Measurements from ENCODE around the gene JAK1. TPM values are rescaled to one million over a fixed set of nuclear protein-coding genes. Genes with fewer than 3 reads are reported as not detected.

JAK1 gene
- polyA plus RNA-seq, 2 of the 4 experiments (the other 2 are of a cell fraction), result 110 to 159 TPM

DNA sequence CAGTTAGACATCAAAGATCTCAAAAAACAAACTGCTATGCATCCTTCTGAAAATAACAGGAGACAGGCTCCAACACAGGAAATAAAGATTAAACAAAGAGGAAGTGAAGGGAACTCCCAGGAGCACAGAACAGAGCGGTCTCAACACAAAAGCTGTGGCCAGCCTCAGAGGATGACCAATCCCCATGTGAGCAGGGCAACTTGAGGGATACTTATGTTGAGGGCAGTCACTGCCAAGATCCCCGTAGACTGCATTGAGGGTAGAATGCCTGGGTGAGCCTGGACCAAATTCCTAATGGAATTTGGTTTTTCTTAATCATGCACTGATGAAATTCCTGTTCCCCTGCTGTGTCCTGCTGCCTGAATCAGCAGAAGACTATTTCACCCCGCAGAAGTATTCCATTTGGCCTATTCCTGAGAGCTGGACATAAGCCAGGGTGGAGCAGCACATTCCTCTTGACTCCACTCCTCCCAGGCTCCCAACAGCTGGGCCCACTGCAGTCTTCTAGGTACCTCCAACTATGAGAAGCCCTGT lies 49.0 kb downstream of the JAK1 start:
- WGBS (ENCODE audit: missing lambda C conversion rate), result 0% methylated on average over 3 of the region's 3 CpGs
- Histone ChIP-seq H3K4me2 (peak overlapping the region; percentile 95), H3K27ac (peak overlapping the region; percentile 83 to 93), H3K4me1 (peaks cover 85% of the 10 kb centered on the region), H3K9me3 (no peaks in the 10 kb centered on the region), H3K4me3 (no peak overlapping the region)
- FAIRE-seq, result no peak
- CTCF ChIA-PET, result interaction anchor here (0.7 to 2.0 kb wide), 5 partner anchors 9 to 35 kb away, joined by 3 to 7 read pairs (median 3); no protein-coding TSS in a partner anchor
- DNase-seq (ENCODE audit: low read depth in 1 of 2, low spot score in 1 of 2), result peak; percentile 73 to 92
- POLR2A ChIA-PET, result interaction anchor here (0.8 to 2.0 kb wide), 4 partner anchors 9 to 49 kb away, joined by 3 to 15 read pairs (median 4); partner anchors contain the start of gene JAK1
- ATAC-seq, result peak; percentile 87 to 89
- TF ChIP-seq, protein P1, sequence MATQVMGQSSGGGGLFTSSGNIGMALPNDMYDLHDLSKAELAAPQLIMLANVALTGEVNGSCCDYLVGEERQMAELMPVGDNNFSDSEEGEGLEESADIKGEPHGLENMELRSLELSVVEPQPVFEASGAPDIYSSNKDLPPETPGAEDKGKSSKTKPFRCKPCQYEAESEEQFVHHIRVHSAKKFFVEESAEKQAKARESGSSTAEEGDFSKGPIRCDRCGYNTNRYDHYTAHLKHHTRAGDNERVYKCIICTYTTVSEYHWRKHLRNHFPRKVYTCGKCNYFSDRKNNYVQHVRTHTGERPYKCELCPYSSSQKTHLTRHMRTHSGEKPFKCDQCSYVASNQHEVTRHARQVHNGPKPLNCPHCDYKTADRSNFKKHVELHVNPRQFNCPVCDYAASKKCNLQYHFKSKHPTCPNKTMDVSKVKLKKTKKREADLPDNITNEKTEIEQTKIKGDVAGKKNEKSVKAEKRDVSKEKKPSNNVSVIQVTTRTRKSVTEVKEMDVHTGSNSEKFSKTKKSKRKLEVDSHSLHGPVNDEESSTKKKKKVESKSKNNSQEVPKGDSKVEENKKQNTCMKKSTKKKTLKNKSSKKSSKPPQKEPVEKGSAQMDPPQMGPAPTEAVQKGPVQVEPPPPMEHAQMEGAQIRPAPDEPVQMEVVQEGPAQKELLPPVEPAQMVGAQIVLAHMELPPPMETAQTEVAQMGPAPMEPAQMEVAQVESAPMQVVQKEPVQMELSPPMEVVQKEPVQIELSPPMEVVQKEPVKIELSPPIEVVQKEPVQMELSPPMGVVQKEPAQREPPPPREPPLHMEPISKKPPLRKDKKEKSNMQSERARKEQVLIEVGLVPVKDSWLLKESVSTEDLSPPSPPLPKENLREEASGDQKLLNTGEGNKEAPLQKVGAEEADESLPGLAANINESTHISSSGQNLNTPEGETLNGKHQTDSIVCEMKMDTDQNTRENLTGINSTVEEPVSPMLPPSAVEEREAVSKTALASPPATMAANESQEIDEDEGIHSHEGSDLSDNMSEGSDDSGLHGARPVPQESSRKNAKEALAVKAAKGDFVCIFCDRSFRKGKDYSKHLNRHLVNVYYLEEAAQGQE (IDR thresholded peaks at IDR 0.05), result no peak
- TF ChIP-seq, protein P2, sequence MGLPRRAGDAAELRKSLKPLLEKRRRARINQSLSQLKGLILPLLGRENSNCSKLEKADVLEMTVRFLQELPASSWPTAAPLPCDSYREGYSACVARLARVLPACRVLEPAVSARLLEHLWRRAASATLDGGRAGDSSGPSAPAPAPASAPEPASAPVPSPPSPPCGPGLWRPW (IDR thresholded peaks at IDR 0.05), result 0 out of 2 replicates have a peak, but pooled peaks have one; percentile 16
- TF ChIP-seq, protein P3, sequence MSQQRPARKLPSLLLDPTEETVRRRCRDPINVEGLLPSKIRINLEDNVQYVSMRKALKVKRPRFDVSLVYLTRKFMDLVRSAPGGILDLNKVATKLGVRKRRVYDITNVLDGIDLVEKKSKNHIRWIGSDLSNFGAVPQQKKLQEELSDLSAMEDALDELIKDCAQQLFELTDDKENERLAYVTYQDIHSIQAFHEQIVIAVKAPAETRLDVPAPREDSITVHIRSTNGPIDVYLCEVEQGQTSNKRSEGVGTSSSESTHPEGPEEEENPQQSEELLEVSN (IDR thresholded peaks at IDR 0.05; ENCODE audit: borderline replicate concordance, low read depth), result 0 out of 2 replicates have a peak, but pooled peaks have one; percentile 31
- TF ChIP-seq EP300 (IDR thresholded peaks at IDR 0.05) (peak; percentile 83 to 94; a peak in 3 of 5 replicates), HDAC2 (IDR thresholded peaks at IDR 0.05) (no peak), CEBPB (IDR thresholded peaks at IDR 0.05) (peak; percentile 55 to 91), MAZ (IDR thresholded peaks at IDR 0.05; ENCODE audit: borderline replicate concordance, low read depth, low read length) (no peak), SREBF2 (IDR thresholded peaks at IDR 0.05) (no peak), PHF8 (IDR thresholded peaks at IDR 0.05; ENCODE audit: borderline replicate concordance, low read depth) (no peak), HOXB5 (CRISPR knock-in tag; IDR thresholded peaks at IDR 0.05) (no peak), JUNB (IDR thresholded peaks at IDR 0.05) (peak; percentile 91), GATA3 (IDR thresholded peaks at IDR 0.05; ENCODE audit: borderline replicate concordance) (peak; percentile 93), MAFK (IDR thresholded peaks at IDR 0.05; ENCODE audit: partially characterized antibody) (peak; percentile 78), FOSL2 (IDR thresholded peaks at IDR 0.05) (peak; percentile 79), FOSL2 (CRISPR knock-in tag; IDR thresholded peaks at IDR 0.05) (peak; percentile 89), RAD21 (conservative IDR thresholded peaks at IDR 0.05 in 1 of 2, IDR thresholded peaks at IDR 0.05 in 1 of 2) (peak; percentile 17 to 52; a peak in 3 of 5 replicates), JUN (IDR thresholded peaks at IDR 0.05) (peak; percentile 74 to 92; a peak in 4 of 5 replicates), NPAS2 (CRISPR knock-in tag; IDR thresholded peaks at IDR 0.05; ENCODE audit: borderline replicate concordance) (no peak)
- TF ChIP-seq, protein P4, sequence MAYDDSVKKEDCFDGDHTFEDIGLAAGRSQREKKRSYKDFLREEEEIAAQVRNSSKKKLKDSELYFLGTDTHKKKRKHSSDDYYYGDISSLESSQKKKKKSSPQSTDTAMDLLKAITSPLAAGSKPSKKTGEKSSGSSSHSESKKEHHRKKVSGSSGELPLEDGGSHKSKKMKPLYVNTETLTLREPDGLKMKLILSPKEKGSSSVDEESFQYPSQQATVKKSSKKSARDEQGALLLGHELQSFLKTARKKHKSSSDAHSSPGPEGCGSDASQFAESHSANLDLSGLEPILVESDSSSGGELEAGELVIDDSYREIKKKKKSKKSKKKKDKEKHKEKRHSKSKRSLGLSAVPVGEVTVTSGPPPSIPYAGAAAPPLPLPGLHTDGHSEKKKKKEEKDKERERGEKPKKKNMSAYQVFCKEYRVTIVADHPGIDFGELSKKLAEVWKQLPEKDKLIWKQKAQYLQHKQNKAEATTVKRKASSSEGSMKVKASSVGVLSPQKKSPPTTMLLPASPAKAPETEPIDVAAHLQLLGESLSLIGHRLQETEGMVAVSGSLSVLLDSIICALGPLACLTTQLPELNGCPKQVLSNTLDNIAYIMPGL (CRISPR knock-in tag; IDR thresholded peaks at IDR 0.05; ENCODE audit: borderline replicate concordance), result no peak
- TF ChIP-seq, protein P5, sequence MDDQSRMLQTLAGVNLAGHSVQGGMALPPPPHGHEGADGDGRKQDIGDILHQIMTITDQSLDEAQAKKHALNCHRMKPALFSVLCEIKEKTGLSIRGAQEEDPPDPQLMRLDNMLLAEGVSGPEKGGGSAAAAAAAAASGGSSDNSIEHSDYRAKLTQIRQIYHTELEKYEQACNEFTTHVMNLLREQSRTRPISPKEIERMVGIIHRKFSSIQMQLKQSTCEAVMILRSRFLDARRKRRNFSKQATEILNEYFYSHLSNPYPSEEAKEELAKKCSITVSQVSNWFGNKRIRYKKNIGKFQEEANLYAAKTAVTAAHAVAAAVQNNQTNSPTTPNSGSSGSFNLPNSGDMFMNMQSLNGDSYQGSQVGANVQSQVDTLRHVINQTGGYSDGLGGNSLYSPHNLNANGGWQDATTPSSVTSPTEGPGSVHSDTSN (IDR thresholded peaks at IDR 0.05), result peak; percentile 59; the same call in 1 of the 2 replicates
- TF ChIP-seq, protein P6, sequence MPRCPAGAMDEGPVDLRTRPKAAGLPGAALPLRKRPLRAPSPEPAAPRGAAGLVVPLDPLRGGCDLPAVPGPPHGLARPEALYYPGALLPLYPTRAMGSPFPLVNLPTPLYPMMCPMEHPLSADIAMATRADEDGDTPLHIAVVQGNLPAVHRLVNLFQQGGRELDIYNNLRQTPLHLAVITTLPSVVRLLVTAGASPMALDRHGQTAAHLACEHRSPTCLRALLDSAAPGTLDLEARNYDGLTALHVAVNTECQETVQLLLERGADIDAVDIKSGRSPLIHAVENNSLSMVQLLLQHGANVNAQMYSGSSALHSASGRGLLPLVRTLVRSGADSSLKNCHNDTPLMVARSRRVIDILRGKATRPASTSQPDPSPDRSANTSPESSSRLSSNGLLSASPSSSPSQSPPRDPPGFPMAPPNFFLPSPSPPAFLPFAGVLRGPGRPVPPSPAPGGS (IDR thresholded peaks at IDR 0.05), result peak; percentile 72; the same call in 1 of the 3 replicates
- TF ChIP-seq, protein P7, sequence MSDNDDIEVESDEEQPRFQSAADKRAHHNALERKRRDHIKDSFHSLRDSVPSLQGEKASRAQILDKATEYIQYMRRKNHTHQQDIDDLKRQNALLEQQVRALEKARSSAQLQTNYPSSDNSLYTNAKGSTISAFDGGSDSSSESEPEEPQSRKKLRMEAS (IDR thresholded peaks at IDR 0.05), result peak; percentile 74
- TF ChIP-seq, protein P8, sequence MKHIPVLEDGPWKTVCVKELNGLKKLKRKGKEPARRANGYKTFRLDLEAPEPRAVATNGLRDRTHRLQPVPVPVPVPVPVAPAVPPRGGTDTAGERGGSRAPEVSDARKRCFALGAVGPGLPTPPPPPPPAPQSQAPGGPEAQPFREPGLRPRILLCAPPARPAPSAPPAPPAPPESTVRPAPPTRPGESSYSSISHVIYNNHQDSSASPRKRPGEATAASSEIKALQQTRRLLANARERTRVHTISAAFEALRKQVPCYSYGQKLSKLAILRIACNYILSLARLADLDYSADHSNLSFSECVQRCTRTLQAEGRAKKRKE (CRISPR knock-in tag; IDR thresholded peaks at IDR 0.05; ENCODE audit: low read depth), result peak; percentile 22; the same call in 1 of the 2 replicates
